ENCODE data around the gene TUBA4A.
"Not testable (repeated sequence)": the region's sequence is repeated elsewhere in the genome, so short reads cannot be mapped to it uniquely, and the experiment has no call there.

Gene TUBA4A

GRCh38 chr2:219268294-219268693 is 14.6 kb upstream of the TUBA4A start:
- DNase-seq (ENCODE audit: low read depth in 2 of 2), result no peak

GRCh38 chr2:219266886-219267285 is 13.2 kb upstream of the TUBA4A start:
- DNase-seq (ENCODE audit: low read depth in 2 of 2), result no peak

GRCh38 chr2:219266232-219266631 is 12.5 kb upstream of the TUBA4A start:
- no peak for DNase-seq (ENCODE audit: low read depth in 2 of 2)

DNA sequence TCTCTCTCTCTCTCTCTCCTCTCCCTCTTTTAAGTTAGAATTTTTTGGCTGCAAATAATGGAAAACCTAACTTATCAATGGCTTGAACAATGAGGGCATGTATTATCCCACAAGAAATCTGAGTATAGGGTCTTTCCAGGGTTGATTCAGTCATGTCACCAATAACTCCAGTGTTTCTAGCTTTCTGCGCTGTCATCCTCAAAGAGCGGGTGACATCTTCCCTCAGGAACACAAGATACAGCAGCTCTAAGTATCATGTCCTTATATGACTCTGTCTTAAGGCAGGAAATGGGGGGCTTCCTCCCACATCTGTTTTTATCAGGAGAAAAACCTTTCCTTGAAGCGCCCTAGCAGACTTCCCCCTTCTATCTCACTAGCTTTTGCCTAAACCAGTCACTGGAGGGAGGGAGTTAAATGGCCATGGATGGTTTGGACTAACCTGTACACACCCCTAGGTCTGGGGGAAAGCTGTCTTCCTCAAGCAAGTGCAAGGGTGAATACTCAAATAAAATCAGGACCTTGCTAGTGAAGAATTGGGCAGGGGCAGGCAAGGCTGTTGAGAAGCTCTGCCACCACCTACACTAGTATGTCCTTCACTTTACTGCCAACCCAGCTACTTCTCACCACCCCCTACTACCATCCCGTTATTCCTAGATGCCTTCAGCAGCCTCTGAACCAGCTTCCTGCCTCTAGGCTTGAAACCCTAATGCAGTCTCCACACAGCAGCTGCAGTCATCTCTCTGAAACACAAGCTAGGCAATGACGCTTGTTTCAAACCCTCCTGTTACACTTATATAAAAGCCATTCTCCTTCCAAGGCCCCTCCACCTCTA is 7.5 kb upstream of the TUBA4A start:
- DNase-seq (ENCODE audit: low read depth in 2 of 2), result no peak

GRCh38 chr2:219258942-219259341 is 5.2 kb upstream of the TUBA4A start:
- DNase-seq (ENCODE audit: low read depth in 2 of 2), result not testable (repeated sequence)

- DNase-seq (ENCODE audit: low read depth in 2 of 2), result no peak
Observed at GRCh38 chr2:219254590-219255201, 978 bp upstream of the TUBA4A start.

DNA sequence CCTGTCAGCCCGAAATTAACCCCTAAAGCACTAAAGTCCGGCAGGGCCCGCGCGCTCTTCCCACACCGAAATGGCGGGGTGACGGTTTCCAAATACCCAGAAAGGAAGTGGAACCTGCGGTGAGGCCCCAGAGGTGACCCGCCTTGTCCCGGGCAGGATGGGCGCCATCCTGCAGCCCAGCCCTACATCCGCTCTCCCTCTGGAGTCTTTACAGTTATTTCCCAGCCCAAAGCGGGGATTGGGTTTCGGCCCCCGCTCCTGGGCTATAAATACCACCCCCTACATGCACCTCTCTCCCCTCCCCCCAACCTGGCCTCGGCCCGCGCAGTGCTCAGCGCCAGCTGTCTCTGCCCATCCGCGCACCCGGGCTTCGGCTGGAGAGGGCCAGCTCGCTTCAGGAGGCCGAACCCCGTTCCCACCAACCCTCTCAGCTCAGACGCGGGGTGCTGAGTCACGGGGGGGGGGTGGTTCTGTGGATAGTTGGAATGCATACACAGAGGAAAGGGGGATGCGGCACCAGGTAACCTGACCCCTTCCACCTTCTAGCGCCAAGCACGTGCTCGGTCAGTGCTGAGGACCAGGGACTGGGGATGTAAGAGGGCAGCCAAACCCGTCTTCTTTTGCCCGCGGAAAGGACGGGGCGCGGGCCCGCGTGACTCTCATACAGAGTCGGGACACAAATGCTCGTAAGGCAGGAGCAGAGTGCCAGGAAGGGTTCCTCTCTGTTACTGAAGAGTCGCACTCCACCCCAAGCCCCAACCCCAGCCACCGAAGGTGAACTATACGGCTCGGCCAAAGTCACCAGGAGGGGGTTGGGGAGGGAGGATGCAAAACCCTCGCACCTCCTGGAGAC is 592 bp downstream of the TUBA4A start, which contains the start of gene TUBA4B:
TSS of gene TUBA4B (plus strand) at position 344 of the 853 bp plus-strand sequence. CDS start at position 509, 165 bp downstream.
- DNase-seq (ENCODE audit: low read depth in 2 of 2), result no peak

DNA sequence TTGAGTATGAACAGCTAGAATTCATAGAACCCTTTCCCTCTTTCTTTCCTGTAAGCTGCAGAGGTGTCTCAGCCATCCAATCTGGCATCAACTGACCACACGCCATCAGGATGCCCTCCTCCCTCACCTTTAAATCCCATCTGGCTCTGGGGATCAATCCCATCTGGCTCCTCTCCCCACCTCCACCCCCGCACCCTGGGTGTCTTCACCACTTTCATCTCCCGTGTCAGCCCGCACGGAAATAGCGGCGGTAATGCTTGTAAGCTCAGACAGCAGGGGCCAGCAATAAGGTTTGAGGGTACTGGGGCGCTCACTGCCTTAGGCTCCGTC is 1.2 kb downstream of the TUBA4A start:
- DNase-seq (ENCODE audit: low read depth in 2 of 2), result no peak

GRCh38 chr2:219252084-219252483 is 1.6 kb downstream of the TUBA4A start:
- DNase-seq (ENCODE audit: low read depth in 2 of 2), result no peak

GRCh38 chr2:219251656-219252055 is 2.1 kb downstream of the TUBA4A start:
- no peak for DNase-seq (ENCODE audit: low read depth in 2 of 2)

DNA sequence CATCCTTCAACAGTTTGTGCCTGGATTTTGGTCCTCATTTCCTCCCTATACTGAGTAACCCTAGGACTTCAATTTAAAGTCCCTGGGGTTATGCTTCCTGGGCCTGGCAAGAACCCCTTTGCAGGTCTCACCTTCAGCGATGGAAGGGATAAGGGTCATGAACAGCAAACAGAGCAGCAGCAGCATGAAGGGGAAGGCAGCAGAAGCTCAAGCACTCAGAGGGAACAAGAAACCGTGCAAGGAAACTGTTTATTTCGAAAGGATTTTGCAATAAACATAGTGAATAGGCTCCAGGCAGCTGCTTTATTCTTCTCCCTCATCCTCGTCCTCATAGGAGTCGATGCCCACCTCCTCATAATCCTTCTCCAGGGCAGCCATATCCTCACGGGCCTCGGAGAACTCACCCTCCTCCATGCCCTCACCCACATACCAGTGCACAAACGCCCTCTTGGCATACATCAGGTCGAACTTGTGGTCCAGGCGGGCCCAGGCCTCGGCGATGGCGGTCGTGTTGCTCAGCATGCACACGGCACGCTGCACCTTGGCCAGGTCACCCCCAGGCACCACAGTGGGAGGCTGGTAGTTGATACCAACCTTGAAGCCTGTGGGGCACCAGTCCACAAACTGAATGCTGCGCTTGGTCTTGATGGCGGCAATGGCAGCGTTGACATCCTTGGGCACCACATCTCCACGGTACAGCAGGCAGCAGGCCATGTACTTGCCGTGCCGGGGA is 3.5 kb downstream of the TUBA4A start:
- no peak for DNase-seq (ENCODE audit: low read depth in 2 of 2)

GRCh38 chr2:219249203-219249980 is 4.3 kb downstream of the TUBA4A start:
- DNase-seq (ENCODE audit: low read depth in 2 of 2), result peak; percentile 49 to 53

GRCh38 chr2:219248845-219249202 is 4.9 kb downstream of the TUBA4A start:
- no peak for DNase-seq (ENCODE audit: low read depth in 2 of 2)

- no peak for DNase-seq (ENCODE audit: low read depth in 2 of 2)
Observed at GRCh38 chr2:219247678-219248642, 5.8 kb downstream of the TUBA4A start.

DNA sequence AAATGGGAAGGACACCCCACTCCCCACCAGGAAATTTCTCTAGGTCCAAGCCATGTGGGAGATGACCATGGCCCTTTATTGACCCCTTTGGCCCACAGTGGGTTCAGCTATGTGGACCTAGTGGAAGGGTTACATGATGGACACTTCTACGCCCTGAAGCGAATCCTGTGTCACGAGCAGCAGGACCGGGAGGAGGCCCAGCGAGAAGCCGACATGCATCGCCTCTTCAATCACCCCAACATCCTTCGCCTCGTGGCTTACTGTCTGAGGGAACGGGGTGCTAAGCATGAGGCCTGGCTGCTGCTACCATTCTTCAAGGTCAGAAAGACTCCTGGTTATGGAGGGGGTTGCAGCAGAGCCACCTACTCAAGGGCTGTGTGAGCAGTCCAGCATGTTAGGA is 7.2 kb downstream of the TUBA4A start:
- no peak for DNase-seq (ENCODE audit: low read depth in 2 of 2)

GRCh38 chr2:219245899-219246230 is 7.9 kb downstream of the TUBA4A start:
- DNase-seq (ENCODE audit: low read depth in 2 of 2), result no peak

DNA sequence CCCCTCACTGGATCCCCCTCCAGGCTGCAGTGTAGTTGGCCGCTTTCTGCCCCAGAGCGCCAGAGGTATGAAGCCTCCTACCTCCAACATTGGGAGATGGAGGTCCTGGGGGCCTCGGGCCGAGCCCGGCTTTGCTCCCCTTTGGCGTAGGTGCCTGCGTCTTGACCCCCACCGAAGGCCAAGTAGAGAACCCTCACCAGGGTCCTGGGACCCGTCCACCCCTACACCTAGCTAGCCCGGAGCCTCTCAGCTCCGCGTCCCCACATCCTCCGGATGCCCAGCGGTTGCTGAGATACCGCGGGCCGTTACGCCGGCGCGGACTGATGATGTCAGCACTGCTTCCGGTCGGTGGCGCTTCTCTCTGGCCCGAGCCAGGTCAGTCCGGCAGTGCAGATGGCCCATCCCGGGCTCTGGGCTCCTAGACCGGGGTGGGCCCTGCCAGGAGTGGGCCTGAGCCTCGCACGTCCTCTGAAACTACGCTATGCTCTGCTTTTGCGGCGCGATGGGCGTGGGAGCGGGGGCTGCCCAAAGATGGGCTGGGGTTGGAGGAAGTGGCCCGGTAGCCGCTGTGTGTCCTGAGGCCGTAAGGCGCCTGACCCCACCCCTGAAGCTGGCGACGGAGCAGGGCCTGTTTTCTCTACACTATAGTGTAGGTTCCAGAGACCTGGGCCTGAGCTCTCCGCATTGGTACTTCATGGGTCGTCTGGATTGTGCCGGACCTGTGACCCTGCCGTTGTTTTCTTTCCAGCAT is 8.4 kb downstream of the TUBA4A start, which contains the start of the genes GLB1L and STK16:
TSS of gene GLB1L (minus strand) at position 297 of the 751 bp plus-strand sequence. CDS start 1,871 bp downstream, outside the sequence.
TSS of gene STK16 (plus strand) at position 332 of the 751 bp plus-strand sequence. CDS start 521 bp downstream, outside the sequence.
- peak; percentile 73 to 74 for DNase-seq (ENCODE audit: low read depth in 2 of 2)

DNA sequence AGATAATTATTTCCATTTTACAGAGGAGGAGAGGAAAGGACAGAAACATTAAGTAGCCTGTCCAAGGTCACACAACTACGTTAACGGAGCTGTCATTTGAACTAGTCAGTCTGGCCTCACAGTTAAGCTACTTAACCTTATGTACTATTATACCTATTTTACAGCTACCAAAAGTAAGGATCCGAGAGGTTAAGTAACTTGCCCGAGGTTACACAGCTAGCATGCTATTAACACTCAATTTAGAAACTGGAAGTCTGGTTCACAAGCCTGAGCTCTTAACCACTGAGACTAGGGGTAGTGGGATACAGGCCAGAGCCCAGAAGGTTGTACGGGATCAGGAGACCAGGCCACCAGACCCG is 8.9 kb downstream of the TUBA4A start:
- no peak for DNase-seq (ENCODE audit: low read depth in 2 of 2)

- no peak for DNase-seq (ENCODE audit: low read depth in 2 of 2)
Observed at GRCh38 chr2:219243291-219243761, 10.4 kb downstream of the TUBA4A start.

All from fibroblast of skin of left quadriceps (primary cell).